Measurements from ENCODE around the gene PLEKHF1. TPM values are rescaled to one million over a fixed set of nuclear protein-coding genes. Genes with fewer than 3 reads are reported as not detected.

Gene PLEKHF1
- polyA plus RNA-seq, 3 donors = 0.11 to 0.29 (median 0.26) TPM

DNA sequence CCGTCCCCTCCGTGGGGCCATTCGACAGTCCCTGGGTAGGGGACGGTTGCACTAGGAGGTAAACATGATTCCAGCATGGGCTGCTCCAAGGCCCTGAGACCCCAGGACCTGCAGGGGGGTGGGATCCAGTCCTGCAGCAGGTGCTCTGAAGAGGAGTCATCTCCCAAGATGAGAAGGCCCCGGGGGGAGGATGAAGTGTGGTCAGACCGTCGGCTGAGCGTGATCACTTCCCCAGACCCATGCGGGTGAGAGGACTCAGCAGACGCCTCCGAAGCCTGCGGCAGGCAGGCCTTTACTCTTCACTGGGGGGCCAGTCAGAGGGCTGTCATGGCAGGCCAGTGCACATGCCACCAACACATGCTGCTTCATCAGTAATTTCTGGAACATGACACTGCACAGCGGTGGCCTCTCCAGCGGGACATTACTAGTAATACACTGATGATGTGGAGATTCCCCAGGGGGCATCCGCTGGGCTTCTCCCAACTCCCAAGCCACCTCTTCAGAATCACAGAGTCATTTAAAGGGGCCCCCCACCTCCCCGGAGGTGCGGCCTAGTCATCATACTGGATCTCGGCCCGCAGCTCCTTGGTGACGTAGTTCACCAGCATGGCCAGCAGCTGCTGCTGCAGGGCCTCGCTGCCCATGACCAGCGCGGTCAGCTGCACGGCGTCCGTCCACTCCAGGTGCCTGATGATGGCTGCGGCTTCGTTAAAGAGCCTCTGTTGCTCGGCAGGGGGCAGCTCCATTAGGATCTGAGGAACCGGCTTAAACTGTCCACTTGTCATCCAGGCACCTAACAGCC lies 37.1 kb downstream of the PLEKHF1 start:
- H3K4me3 ChIP-seq (replicated peaks in 1 of 3; ENCODE audit: low read depth in 2 of 3, low read length in 3 of 3) = no peak overlapping the region
- DNase-seq = no peak
- peaks cover 31 to 52% of the 10 kb centered on the region in 2 donors for H3K36me3 ChIP-seq (replicated peaks in 1 of 2; ENCODE audit: control insufficient read depth in 1 of 2, insufficient read depth in 2 of 2, low read length in 2 of 2)
- H3K9me3 Mint-ChIP-seq = peaks cover 0 to 2% (median 0%) of the 10 kb centered on the region in 7 donors
- H3K4me2 ChIP-seq (replicated peaks; ENCODE audit: extremely low read depth, low read length, poor library complexity, severe bottlenecking) = no peak overlapping the region
- H3K27ac ChIP-seq (ENCODE audit: low read depth in 1 of 2, low read length in 2 of 2) = no peak overlapping the region
- H4K20me1 ChIP-seq (ENCODE audit: insufficient read depth, low read length) = no peaks in the 10 kb centered on the region
- no peak overlapping the region for H2AFZ ChIP-seq (ENCODE audit: insufficient read depth, low read depth, low read length, poor library complexity, severe bottlenecking)
- no peaks in the 10 kb centered on the region for H3K4me1 Mint-ChIP-seq
- no peak overlapping the region for H3K27ac Mint-ChIP-seq
- H3K9me3 ChIP-seq (replicated peaks in 1 of 2; ENCODE audit: control insufficient read depth in 1 of 2, insufficient read depth in 1 of 2, low read length in 2 of 2) = no peaks in the 10 kb centered on the region
- H3K27me3 Mint-ChIP-seq (ENCODE audit: low read depth in 3 of 3) = no peaks in the 10 kb centered on the region
- H3K4me3 Mint-ChIP-seq = no peak overlapping the region
- peaks cover 34 to 49% of the 10 kb centered on the region in 2 donors for H3K36me3 Mint-ChIP-seq
- intact Hi-C loops (cut with micrococcal nuclease) = no loop called here
- WGBS (ENCODE audit: insufficient coverage) = 94% methylated on average over 26 of the region's 30 CpGs
- no peak overlapping the region for H3K9ac ChIP-seq (ENCODE audit: insufficient read depth, low read length, poor library complexity, severe bottlenecking)
- TF ChIP-seq, protein P1, sequence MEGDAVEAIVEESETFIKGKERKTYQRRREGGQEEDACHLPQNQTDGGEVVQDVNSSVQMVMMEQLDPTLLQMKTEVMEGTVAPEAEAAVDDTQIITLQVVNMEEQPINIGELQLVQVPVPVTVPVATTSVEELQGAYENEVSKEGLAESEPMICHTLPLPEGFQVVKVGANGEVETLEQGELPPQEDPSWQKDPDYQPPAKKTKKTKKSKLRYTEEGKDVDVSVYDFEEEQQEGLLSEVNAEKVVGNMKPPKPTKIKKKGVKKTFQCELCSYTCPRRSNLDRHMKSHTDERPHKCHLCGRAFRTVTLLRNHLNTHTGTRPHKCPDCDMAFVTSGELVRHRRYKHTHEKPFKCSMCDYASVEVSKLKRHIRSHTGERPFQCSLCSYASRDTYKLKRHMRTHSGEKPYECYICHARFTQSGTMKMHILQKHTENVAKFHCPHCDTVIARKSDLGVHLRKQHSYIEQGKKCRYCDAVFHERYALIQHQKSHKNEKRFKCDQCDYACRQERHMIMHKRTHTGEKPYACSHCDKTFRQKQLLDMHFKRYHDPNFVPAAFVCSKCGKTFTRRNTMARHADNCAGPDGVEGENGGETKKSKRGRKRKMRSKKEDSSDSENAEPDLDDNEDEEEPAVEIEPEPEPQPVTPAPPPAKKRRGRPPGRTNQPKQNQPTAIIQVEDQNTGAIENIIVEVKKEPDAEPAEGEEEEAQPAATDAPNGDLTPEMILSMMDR (IDR thresholded peaks at IDR 0.05) = no peak
- no peaks in the 10 kb centered on the region for H3K79me2 ChIP-seq (ENCODE audit: insufficient read depth, low read length)
- no peaks in the 10 kb centered on the region for H3K4me1 ChIP-seq (ENCODE audit: control insufficient read depth in 1 of 2, insufficient read depth in 2 of 2, low read length in 2 of 2)
- H3K27me3 ChIP-seq (ENCODE audit: control insufficient read depth in 2 of 2, insufficient read depth in 2 of 2, low read length in 2 of 2) = no peaks in the 10 kb centered on the region

DNA sequence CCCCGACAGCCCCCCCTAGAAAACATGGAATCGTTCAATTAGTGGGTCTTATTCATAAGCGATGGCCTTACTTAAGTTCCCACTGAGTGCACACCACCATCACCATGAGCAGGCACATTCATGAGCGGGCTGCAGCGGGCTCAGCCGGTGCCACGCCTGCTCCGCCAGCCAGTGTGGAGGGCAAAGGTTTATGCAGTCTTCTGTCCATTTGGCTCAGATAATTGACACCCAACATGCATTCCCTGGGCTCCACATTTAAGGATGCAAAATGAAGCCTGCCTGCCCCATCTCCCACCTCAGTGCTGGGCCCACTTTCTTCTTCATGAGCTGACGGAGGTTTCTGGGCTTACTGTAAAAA lies 37.7 kb downstream of the PLEKHF1 start:
- H3K4me3 Mint-ChIP-seq = no peak overlapping the region
- peaks cover 38 to 55% of the 10 kb centered on the region in 2 donors for H3K36me3 Mint-ChIP-seq
- no peaks in the 10 kb centered on the region for H3K9me3 Mint-ChIP-seq
- TF ChIP-seq, protein P1 (IDR thresholded peaks at IDR 0.05) = no peak
- intact Hi-C loops (cut with micrococcal nuclease) = no loop called here
- H3K4me1 Mint-ChIP-seq = no peaks in the 10 kb centered on the region
- no peak overlapping the region for H3K9ac ChIP-seq (ENCODE audit: insufficient read depth, low read length, poor library complexity, severe bottlenecking)
- no peaks in the 10 kb centered on the region for H3K27me3 Mint-ChIP-seq (ENCODE audit: low read depth in 3 of 3)
- H3K9me3 ChIP-seq (replicated peaks in 1 of 2; ENCODE audit: control insufficient read depth in 1 of 2, insufficient read depth in 1 of 2, low read length in 2 of 2) = no peaks in the 10 kb centered on the region
- no peak overlapping the region for H3K27ac Mint-ChIP-seq
- H3K36me3 ChIP-seq (replicated peaks in 1 of 2; ENCODE audit: control insufficient read depth in 1 of 2, insufficient read depth in 2 of 2, low read length in 2 of 2) = peaks cover 32 to 58% of the 10 kb centered on the region in 2 donors
- H3K4me1 ChIP-seq (ENCODE audit: control insufficient read depth in 1 of 2, insufficient read depth in 2 of 2, low read length in 2 of 2) = no peaks in the 10 kb centered on the region
- H3K79me2 ChIP-seq (ENCODE audit: insufficient read depth, low read length) = no peaks in the 10 kb centered on the region
- no peaks in the 10 kb centered on the region for H3K27me3 ChIP-seq (ENCODE audit: control insufficient read depth in 2 of 2, insufficient read depth in 2 of 2, low read length in 2 of 2)
- no peak overlapping the region for H2AFZ ChIP-seq (ENCODE audit: insufficient read depth, low read depth, low read length, poor library complexity, severe bottlenecking)
- H3K4me3 ChIP-seq (replicated peaks in 1 of 3; ENCODE audit: low read depth in 2 of 3, low read length in 3 of 3) = no peak overlapping the region
- H3K27ac ChIP-seq (ENCODE audit: low read depth in 1 of 2, low read length in 2 of 2) = no peak overlapping the region
- no peak for DNase-seq
- H4K20me1 ChIP-seq (ENCODE audit: insufficient read depth, low read length) = no peaks in the 10 kb centered on the region
- WGBS (ENCODE audit: insufficient coverage) = 100% methylated on average over 1 of the region's 9 CpGs
- no peak overlapping the region for H3K4me2 ChIP-seq (replicated peaks; ENCODE audit: extremely low read depth, low read length, poor library complexity, severe bottlenecking)
